ENCODE data around the gene SMAD3. TPM values are rescaled to one million over a fixed set of nuclear protein-coding genes. Genes with fewer than 3 reads are reported as not detected.
A peak's percentile ranks its signal among the peaks of the same experiment; 100 is the strongest.

SMAD3 gene
- total RNA-seq, 1 experiment from 2014 or later = 89.2 TPM

- peaks cover 100% of the 10 kb centered on the region for H3K79me2 ChIP-seq (ENCODE audit: insufficient read depth, low read length)
- H3K9ac ChIP-seq (ENCODE audit: low read length) = peak overlapping the region; percentile 13
- RAD21 ChIA-PET (ENCODE audit: low non-redundant PET in 1 of 2, low total read pairs in 2 of 2, uncharacterized antibody in 2 of 2, unreplicated experiment in 2 of 2) = no interaction called here
- H3K27ac ChIP-seq (ENCODE audit: low read depth, low read length) = no peak overlapping the region
- CTCF ChIA-PET = interaction anchor here (0.9 kb wide), 1 partner anchor 125 kb away, joined by 4 read pairs; no protein-coding TSS in a partner anchor
- no TSS peak for BruUV-seq (replicated peaks)
- DNase-seq (ENCODE audit: low read depth, low spot score) (no peak), ATAC-seq (peak; percentile 26; the same call in 1 of the 2 replicates)
- POLR2A ChIA-PET = interaction anchor here (1.7 to 2.7 kb wide), 2 partner anchors 29 to 54 kb away, joined by 4 to 12 read pairs; no protein-coding TSS in a partner anchor
- peaks cover 81 to 92% of the 10 kb centered on the region in 2 experiments for H3K4me1 ChIP-seq (ENCODE audit: control insufficient read depth in 1 of 2, insufficient read depth in 2 of 2, low read length in 2 of 2)
- no peaks in the 10 kb centered on the region for H3K27me3 ChIP-seq (ENCODE audit: insufficient read depth, low read length)
- peaks cover 22% of the 10 kb centered on the region; the same call in 1 of the 2 replicates for H4K20me1 ChIP-seq (ENCODE audit: insufficient read depth)
- H3K9me3 ChIP-seq (ENCODE audit: control insufficient read depth in 1 of 2, insufficient read depth in 1 of 2, low read depth in 1 of 2, low read length in 2 of 2) = no peaks in the 10 kb centered on the region
- intact Hi-C loops (cut with micrococcal nuclease) = no loop called here
- H3K4me3 ChIP-seq (replicated peaks in 1 of 2; ENCODE audit: low read depth in 1 of 2, low read length in 2 of 2) = no peak overlapping the region
- no peak for TF ChIP-seq POLR2AphosphoS5 (IDR thresholded peaks at IDR 0.05; ENCODE audit: low read depth, low read length)
- no peak for TF ChIP-seq FOSL1 (IDR thresholded peaks at IDR 0.05; ENCODE audit: low read depth)
- no peak for TF ChIP-seq SP1 (IDR thresholded peaks at IDR 0.05; ENCODE audit: low read depth)
- TF ChIP-seq CEBPB (IDR thresholded peaks at IDR 0.05; ENCODE audit: low read depth) = no peak
- no peak for TF ChIP-seq ZFX (IDR thresholded peaks at IDR 0.05)
- no peak for TF ChIP-seq ELF1 (IDR thresholded peaks at IDR 0.05; ENCODE audit: borderline replicate concordance, low read depth)
- TF ChIP-seq CTCF (IDR thresholded peaks at IDR 0.05 in 2 of 3, conservative IDR thresholded peaks at IDR 0.05 in 1 of 3; ENCODE audit: borderline replicate concordance in 1 of 3, insufficient read depth in 1 of 3, low read depth in 2 of 3, low read length in 2 of 3) = no peak
- TF ChIP-seq TCF7L2 (IDR thresholded peaks at IDR 0.05; ENCODE audit: borderline replicate concordance, extremely low read depth, insufficient read depth, insufficient read length) = no peak
- TF ChIP-seq EZH2phosphoT487 (IDR thresholded peaks at IDR 0.05; ENCODE audit: borderline replicate concordance) = no peak
- TF ChIP-seq RAD21 (IDR thresholded peaks at IDR 0.05; ENCODE audit: low read depth) = no peak
- no peak for TF ChIP-seq SIN3A (IDR thresholded peaks at IDR 0.05; ENCODE audit: low read depth)
- TF ChIP-seq JUND (IDR thresholded peaks at IDR 0.05) = no peak
- TF ChIP-seq REST (IDR thresholded peaks at IDR 0.05; ENCODE audit: low read depth) = no peak
- no peak for TF ChIP-seq ATF3 (IDR thresholded peaks at IDR 0.05)
- TF ChIP-seq ZNF274 (IDR thresholded peaks at IDR 0.05; ENCODE audit: low read depth, low read length) = no peak
- TF ChIP-seq YY1 (IDR thresholded peaks at IDR 0.05; ENCODE audit: extremely low read depth, insufficient replicate concordance, low read depth, low read length) = no peak
- no peak for TF ChIP-seq POLR2A (IDR thresholded peaks at IDR 0.05; ENCODE audit: borderline replicate concordance, extremely low read depth, insufficient read depth, insufficient read length)
- H3K36me3 ChIP-seq (ENCODE audit: control insufficient read depth in 1 of 2, insufficient read depth in 2 of 2, low read length in 2 of 2) = peaks cover 0 to 25% of the 10 kb centered on the region in 2 experiments; a peak in 2 of 4 replicates
- H2AFZ ChIP-seq (ENCODE audit: low read depth, low read length, poor library complexity, severe bottlenecking) = no peak overlapping the region
- H3K9me2 ChIP-seq (ENCODE audit: insufficient read depth) = no peaks in the 10 kb centered on the region
- peak overlapping the region; percentile 45 for H3K4me2 ChIP-seq (ENCODE audit: low read length)
These were observed 5.7 kb downstream of the SMAD3 start for GRCh38 chr15:67070892-67071664.
